ENCODE data around the gene OR2W1.

Gene OR2W1

GRCh38 chr6:29021434-29021833 is 23.5 kb downstream of the OR2W1 start:
- DNase-seq (ENCODE audit: insufficient read length) (no peak), FAIRE-seq (no peak)
- no peak for TF ChIP-seq POLR2A (IDR thresholded peaks at IDR 0.05; ENCODE audit: low read depth, low read length)
- TF ChIP-seq TAF1 (IDR thresholded peaks at IDR 0.05; ENCODE audit: borderline replicate concordance, low read depth, low read length) = no peak
- no peak for TF ChIP-seq POLR2AphosphoS5 (IDR thresholded peaks at IDR 0.05; ENCODE audit: low read depth, low read length)

- TF ChIP-seq POLR2AphosphoS5 (IDR thresholded peaks at IDR 0.05; ENCODE audit: low read depth, low read length) (no peak), POLR2A (IDR thresholded peaks at IDR 0.05; ENCODE audit: low read depth, low read length) (no peak), TAF1 (IDR thresholded peaks at IDR 0.05; ENCODE audit: borderline replicate concordance, low read depth, low read length) (no peak)
- no peak for FAIRE-seq
- no peak for DNase-seq (ENCODE audit: insufficient read length)
These were observed 25.3 kb downstream of the OR2W1 start for GRCh38 chr6:29019629-29020028.

GRCh38 chr6:29017428-29017802 is 27.6 kb downstream of the OR2W1 start:
- TF ChIP-seq TAF1 (IDR thresholded peaks at IDR 0.05; ENCODE audit: borderline replicate concordance, low read depth, low read length) (no peak), POLR2AphosphoS5 (IDR thresholded peaks at IDR 0.05; ENCODE audit: low read depth, low read length) (no peak), POLR2A (IDR thresholded peaks at IDR 0.05; ENCODE audit: low read depth, low read length) (no peak)
- DNase-seq (ENCODE audit: insufficient read length) (no peak), FAIRE-seq (no peak)

- FAIRE-seq = peak; percentile 93
- DNase-seq (ENCODE audit: insufficient read length) = peak; percentile 32
- TF ChIP-seq POLR2AphosphoS5 (IDR thresholded peaks at IDR 0.05; ENCODE audit: low read depth, low read length) = no peak
- TF ChIP-seq POLR2A (IDR thresholded peaks at IDR 0.05; ENCODE audit: low read depth, low read length) = no peak
- no peak for TF ChIP-seq TAF1 (IDR thresholded peaks at IDR 0.05; ENCODE audit: borderline replicate concordance, low read depth, low read length)
These were observed 28.2 kb downstream of the OR2W1 start for GRCh38 chr6:29016559-29017427.

GRCh38 chr6:29014729-29015608 is 30.0 kb downstream of the OR2W1 start:
- TF ChIP-seq POLR2AphosphoS5 (IDR thresholded peaks at IDR 0.05; ENCODE audit: low read depth, low read length) (no peak), TAF1 (IDR thresholded peaks at IDR 0.05; ENCODE audit: borderline replicate concordance, low read depth, low read length) (no peak), POLR2A (IDR thresholded peaks at IDR 0.05; ENCODE audit: low read depth, low read length) (no peak)
- no peak for DNase-seq (ENCODE audit: insufficient read length)
- no peak for FAIRE-seq

GRCh38 chr6:29011276-29011734 is 33.7 kb downstream of the OR2W1 start:
- DNase-seq (ENCODE audit: insufficient read length) (no peak), FAIRE-seq (no peak)

GRCh38 chr6:29009358-29009757 is 35.6 kb downstream of the OR2W1 start:
- FAIRE-seq (no peak), DNase-seq (ENCODE audit: insufficient read length) (no peak)
- TF ChIP-seq TAF1 (IDR thresholded peaks at IDR 0.05; ENCODE audit: borderline replicate concordance, low read depth, low read length) (no peak), POLR2AphosphoS5 (IDR thresholded peaks at IDR 0.05; ENCODE audit: low read depth, low read length) (no peak)

More at GRCh38 chr6:29011276-29011734, 33.7 kb downstream of the OR2W1 start:
- TF ChIP-seq TAF1 (IDR thresholded peaks at IDR 0.05; ENCODE audit: borderline replicate concordance, low read depth, low read length) (no peak), POLR2A (IDR thresholded peaks at IDR 0.05; ENCODE audit: low read depth, low read length) (no peak), POLR2AphosphoS5 (IDR thresholded peaks at IDR 0.05; ENCODE audit: low read depth, low read length) (no peak)

- DNase-seq (ENCODE audit: insufficient read length) = no peak
- no peak for TF ChIP-seq POLR2AphosphoS5 (IDR thresholded peaks at IDR 0.05; ENCODE audit: low read depth, low read length)
- no peak for TF ChIP-seq TAF1 (IDR thresholded peaks at IDR 0.05; ENCODE audit: borderline replicate concordance, low read depth, low read length)
- TF ChIP-seq POLR2A (IDR thresholded peaks at IDR 0.05; ENCODE audit: low read depth, low read length) = no peak
- no peak for FAIRE-seq
These were observed 36.9 kb downstream of the OR2W1 start for GRCh38 chr6:29008089-29008488.

GRCh38 chr6:29005183-29005885 is 39.6 kb downstream of the OR2W1 start, which contains the start of gene ZNF311:
ZNF311 (minus strand) TSS chr6:29005315; CDS start chr6:29003954, 1,361 bp downstream.
- FAIRE-seq (no peak), DNase-seq (ENCODE audit: insufficient read length) (no peak)
- TF ChIP-seq POLR2A (IDR thresholded peaks at IDR 0.05; ENCODE audit: low read depth, low read length) (no peak), POLR2AphosphoS5 (IDR thresholded peaks at IDR 0.05; ENCODE audit: low read depth, low read length) (no peak), TAF1 (IDR thresholded peaks at IDR 0.05; ENCODE audit: borderline replicate concordance, low read depth, low read length) (no peak)

- no peak for TF ChIP-seq POLR2AphosphoS5 (IDR thresholded peaks at IDR 0.05; ENCODE audit: low read depth, low read length)
- no peak for TF ChIP-seq TAF1 (IDR thresholded peaks at IDR 0.05; ENCODE audit: borderline replicate concordance, low read depth, low read length)
- no peak for TF ChIP-seq POLR2A (IDR thresholded peaks at IDR 0.05; ENCODE audit: low read depth, low read length)
- DNase-seq (ENCODE audit: insufficient read length) = no peak
- FAIRE-seq = no peak
These were observed 48.0 kb downstream of the OR2W1 start for GRCh38 chr6:28996844-28997510.

Data from GM12892 (cell line).